ACHN (cell line): ENCODE measurements around the gene KNOP1.

Source experiments
- DNase-seq: peaks from one replicate; pipeline ENCODE4 v3.0.0-alpha.2; 2015
- in situ Hi-C: cut with HindIII; loops from 2 replicates; pipeline ENCODE4 v1.10.0; 2017; ENCODE audit warnings: low sequenced_read_pairs, low pct_ligation_motif_present, low pct_unique_long_range_greater_than_20kb

Gene KNOP1, protein sequence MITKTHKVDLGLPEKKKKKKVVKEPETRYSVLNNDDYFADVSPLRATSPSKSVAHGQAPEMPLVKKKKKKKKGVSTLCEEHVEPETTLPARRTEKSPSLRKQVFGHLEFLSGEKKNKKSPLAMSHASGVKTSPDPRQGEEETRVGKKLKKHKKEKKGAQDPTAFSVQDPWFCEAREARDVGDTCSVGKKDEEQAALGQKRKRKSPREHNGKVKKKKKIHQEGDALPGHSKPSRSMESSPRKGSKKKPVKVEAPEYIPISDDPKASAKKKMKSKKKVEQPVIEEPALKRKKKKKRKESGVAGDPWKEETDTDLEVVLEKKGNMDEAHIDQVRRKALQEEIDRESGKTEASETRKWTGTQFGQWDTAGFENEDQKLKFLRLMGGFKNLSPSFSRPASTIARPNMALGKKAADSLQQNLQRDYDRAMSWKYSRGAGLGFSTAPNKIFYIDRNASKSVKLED

DNA sequence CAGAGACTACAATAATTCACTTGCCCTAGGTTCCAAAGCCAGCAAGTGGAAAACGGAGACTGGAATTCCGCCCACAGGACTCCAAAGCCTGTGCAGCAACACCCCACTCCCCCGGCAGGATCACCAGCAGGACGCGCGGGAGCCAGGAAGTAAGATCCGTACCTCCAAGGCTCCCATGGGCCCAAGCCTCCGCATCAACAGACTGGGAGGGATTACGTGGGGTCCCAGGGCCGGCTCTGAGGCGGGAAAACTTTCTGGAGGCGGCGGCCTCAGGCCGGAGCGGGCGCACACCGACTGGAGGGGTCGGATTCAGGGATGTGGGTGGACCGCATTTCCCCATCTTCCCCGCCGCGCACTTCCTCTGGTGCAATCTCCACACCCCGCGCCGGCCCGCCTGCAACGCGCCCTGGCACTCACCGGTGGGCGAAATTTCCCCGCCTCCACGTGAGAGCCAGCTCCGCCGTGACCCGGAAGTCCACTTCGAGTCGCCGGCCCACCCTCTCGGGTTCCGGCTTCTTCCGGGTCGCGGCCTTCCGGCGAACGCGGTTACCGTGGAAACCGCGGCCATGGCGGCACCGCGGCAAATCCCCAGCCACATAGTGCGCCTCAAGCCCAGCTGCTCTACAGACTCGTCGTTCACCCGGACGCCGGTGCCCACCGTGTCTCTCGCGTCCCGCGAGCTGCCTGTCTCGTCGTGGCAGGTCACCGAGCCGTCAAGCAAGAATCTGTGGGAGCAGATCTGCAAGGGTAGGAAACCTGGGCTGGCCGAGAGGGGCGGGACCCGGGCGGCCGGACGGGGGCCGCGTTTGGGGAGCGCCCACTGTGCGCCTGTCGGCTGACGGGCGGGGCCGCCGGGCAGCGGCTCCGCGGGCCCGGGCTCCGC, at the start of gene KNOP1, which contains the start of gene IQCK:
Gene KNOP1, minus strand, starts transcription at position 487 of the 883 bp plus-strand sequence. CDS start 3,192 bp downstream, outside the sequence.
Gene IQCK, plus strand, starts transcription at position 531 of the 883 bp plus-strand sequence. Its CDS starts 36 bp downstream, at position 567.
- in situ Hi-C loops, result no loop called here
- peak; percentile 95 for DNase-seq

DNA sequence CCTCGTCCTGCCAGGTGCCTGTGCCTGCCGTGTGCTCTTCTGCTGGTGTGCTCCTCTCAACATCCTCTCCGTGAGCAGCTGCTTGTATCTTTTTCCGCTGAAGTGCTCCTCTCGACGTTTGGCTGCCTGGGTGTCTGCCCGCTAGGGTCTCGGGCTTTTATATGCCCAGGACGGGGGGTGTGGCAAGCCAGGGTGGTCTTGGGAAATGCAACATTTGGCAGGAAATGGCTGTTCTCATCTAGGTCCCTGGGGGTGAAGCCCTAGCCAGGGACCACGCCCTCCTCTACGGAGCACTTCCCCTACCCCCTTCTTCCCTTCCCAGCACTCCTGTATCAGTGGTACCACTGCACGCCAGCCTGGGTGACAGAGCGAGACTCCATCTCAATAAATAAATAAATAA, 49.5 kb upstream of the KNOP1 start:
- in situ Hi-C loops, result no loop called here
- DNase-seq, result no peak

DNA sequence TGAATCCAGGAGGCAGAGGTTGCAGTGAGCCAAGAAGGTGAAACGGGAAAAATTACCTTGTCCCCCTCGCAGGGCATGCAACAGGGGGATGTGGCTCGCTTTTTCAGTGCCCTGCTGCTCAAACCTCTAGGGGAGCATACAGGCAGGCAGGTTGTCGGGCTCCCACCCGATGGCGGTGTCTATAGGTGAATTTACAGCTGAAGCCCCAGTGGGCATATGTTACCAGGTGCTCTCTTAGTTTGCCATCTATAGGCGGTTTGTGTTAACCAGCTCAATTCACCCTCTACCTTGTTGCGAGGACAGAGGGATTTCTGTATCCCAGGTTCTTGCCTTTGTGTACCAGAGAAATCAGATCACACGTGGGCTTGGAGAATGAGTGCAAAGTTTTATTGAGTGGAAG, 49.0 kb upstream of the KNOP1 start:
- DNase-seq, result no peak
- in situ Hi-C loops, result no loop called here

DNA sequence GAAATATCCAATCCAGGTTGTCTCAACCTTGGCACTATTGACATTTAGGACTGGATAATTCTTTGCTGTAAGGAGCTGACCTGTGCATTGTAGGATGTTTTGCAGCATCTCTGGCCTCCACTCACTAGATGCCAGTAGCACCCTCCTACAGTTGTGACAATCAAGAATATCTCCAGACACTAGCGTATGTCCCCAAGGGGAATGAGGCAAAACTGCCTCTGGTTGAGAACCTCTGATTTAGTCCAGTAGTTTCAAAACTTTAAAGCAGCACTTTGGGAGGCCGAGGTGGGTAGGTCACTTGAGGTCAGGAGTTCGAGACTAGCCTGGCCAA, 48.5 kb upstream of the KNOP1 start:
- no peak for DNase-seq
- in situ Hi-C loops, result no loop called here

DNA sequence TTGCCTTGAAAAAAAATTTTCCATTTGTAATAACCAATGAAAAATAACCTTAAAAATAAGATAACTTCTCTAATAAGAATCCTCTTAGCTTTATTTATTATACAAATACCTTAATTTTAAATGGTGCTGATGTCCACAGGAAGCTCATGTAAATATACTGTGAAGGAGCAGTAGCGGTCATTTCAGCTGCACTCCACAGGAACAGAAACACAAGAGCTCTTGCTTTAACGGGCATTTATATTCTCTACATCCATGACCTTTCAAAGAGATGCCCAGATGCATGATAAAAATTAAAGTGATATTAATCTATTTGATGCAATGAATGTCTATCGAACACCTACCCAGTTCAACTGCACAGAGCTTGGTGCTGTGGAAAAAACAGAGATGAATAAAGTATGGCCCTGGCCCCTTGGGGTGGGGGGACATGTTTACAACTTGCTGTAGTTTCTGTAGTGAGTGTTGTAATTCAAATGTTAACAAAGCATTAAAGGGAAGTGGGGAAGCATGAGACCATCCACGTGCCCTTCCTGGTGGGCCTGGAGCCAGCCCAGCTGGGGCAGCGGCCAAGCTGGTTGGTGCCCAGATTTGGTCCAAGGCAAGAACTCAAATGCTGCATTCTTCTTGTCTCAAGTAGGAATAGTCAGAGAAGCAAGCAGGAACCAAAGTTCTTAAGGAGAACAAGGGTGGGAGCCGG, 48.0 kb upstream of the KNOP1 start:
- in situ Hi-C loops, result no loop called here
- no peak for DNase-seq

DNA sequence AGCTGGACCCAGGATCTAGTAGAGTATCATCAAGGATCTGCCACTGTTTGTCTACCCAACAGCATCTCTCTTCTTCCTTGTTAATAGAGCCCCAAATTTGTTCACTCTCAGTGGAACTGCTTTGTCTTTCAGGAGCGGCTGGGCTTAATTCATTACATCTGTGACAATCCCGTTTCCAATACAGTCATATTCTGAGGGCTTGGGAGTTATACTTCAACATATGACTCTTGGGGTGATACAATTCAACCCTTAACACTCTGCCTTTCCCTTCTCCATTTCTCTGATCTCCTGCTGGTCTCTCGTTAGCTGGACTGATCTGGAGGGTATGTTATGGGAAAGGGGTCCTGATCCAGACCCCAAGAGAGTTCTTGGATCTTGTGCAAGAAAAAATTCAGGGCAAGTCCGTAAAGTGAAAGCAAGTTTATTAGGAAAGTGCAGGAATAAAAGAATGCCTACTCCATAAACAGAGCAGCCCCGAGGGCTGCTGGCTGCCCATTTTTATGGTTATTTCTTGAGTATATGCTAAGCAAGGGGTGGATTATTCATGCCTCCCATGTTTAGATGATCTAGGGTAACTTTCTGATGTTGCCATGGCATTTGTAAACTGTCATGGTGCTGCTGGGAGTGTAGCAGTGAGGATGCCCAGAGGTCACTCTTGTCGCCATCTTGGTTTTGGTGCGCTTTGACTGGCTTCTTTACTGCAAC, 42.5 kb upstream of the KNOP1 start:
- in situ Hi-C loops, result no loop called here
- no peak for DNase-seq

DNA sequence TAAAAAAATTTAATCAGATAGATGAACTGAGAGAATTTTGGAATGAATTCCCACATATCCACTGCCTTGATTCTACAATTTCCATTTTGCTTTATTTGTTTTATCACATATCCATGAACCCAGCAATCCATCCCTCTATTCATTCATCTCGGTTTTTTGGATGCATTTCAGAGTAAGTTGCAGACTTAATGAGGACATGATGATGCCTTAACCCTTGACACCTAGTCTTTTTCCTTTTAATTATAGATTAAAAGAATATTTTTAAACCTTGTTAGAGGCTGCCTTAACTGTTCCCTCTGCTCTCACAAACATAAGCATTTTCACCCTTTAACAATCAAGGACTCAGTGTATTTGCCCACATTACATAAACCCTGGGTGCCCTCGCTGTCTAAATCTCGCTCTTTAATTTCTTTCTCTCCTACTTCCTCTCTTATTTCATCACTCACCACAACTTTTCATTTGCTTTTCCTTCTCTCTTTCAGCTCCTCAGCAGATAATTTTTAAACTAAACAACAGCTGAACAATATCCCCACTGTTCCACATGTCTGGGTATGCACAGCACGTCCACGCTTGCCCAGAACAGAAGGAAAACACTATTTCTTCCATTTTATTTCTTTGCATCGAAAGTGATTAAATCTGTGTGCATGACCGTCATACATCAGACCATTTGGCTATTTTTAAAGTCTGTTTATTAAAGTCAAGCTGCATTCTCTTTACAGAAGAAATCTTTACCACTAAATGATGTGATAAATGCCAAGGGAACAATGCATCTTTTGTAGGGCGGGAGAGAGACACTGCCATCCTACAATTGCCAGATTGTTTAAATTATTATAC, 40.0 kb upstream of the KNOP1 start:
- DNase-seq, result no peak

DNA sequence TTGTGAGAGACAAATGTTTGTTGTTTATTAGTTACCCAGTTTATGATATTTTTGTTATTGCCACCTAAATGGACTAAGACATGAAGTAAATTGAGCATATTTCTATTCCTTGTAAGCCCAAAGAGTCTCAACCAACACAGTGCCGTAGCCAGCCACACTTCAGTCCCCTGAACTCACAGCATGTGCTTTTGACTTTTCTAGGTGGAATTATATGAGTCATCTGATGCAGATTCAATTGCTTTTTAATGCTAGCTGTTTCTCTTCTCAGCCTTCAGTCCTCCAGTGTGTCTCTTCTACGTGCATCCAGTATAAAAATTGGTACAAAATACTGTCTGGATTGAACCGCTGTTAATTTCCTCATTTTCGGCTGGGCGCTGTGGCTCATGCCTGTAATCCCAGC, 39.0 kb upstream of the KNOP1 start:
- DNase-seq, result no peak
- in situ Hi-C loops, result no loop called here

More for the DNA sequence above, 40.0 kb upstream of the KNOP1 start:
- in situ Hi-C loops, result no loop called here

DNA sequence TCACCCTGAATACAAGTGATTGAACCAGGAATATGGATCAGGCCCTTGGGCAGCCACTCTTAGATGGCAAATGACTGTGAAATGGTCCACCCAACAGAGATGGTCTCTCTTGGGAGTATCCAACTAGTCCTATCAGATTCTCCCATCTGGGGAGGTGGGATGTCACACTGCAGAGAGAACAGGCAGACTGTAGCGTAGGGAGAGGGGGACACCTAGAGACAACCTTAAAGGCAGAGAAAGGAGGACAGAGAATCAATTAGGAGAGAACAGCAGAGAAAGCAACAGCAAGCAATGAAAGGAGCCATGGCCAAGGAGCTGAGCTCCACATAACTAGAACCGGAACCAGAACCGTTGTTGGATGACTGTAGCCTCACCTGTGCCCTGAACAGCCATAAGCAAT, 37.2 kb upstream of the KNOP1 start:
- no peak for DNase-seq
- in situ Hi-C loops, result no loop called here

DNA sequence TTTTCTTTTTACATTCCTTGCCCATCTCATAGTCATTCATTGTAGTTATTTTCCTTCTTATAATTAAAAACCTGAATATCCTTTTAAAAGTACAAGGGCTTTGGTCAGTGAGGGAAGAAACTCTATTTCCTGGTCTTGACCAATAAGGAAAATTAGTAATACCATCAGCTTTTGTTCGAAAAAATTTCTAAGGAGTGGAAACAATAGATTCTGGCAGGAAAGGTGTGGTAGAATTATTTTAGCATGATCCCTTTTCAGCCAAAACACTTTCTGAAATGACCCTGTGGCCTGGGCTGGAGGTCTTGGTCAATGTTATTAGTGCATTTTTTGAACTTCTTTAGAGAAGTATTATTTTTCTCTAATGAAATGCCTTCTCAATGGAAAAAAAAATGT, 36.6 kb upstream of the KNOP1 start:
- DNase-seq, result no peak
- in situ Hi-C loops, result no loop called here

DNA sequence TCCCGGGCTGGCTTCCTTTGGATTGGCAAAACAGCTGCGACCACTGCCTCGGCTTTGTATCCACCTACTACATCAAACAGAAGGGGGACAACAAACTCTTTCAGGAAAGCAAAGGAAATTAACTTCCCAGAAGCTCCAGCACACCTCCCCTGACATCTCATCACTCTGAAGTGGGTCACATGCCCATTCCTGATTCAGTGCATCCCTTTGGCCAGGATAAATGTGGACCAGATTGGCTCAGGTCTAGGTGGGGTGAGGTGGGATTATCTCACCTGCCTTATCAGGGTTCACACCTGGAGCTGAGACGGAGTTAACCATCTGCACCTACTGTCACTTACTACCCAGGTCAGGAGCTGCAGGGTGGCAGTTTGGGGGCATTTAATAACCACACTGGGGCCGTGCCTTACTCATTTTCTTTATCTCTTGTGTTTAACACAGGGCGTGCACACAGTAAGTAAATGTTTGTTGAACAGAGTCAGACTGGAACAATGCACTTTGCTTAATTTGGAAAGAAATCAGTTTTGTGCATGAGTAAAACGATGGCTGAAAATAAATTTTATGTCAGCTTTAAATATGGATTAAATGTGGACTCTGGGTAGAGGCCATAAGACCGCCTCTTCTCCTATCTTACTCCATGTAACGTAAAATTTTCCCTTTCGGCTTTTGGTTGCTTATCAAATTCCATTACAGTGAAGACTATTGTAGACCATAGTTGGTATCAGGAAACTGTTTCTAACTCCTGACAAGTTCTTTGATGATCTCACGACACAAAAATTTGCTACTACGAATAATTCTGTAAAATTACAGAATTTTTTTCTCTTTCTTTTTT, 36.0 kb upstream of the KNOP1 start:
- DNase-seq, result no peak

DNA sequence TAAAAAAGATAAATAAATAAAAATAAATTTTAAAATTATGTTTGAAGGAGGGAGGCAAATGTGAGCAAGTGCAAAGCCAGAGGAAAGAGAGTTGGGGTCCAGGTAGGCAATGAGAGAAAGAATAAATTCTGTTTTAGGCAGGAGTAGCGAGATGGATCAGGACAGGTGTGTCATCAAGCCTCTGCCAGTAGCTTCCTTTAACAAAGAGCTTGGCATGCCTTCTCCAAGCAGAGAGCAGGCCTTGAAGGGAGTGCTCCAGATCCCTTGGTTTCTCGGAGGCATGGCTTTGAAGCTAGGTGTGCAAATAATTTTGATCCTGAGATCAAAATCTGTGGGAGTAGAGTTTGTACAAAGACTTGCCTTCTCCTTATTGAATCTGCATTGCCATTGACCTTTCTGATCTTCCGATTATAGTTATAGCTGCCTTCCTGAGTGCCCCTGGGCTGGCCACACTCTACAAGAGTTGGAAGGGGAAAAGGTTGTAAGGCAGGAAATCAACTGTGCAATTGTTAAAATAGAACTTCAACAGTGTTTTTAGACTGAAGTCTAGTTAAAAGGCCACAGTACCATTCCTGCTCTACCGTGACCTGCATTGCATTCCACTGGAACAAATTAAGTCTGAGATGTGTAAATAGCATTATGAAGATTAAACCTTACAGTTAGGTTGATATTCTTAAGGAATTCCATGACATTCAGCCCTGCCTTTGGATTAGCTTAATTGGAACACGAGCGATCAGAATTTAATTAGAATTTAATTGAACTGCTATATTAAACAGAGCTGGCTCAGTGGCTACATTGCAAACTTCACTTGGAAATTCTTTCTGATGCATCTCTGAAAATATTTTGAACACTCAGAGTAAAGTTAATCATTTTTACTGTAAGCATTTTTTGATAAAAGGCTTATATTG, 33.7 kb upstream of the KNOP1 start:
- in situ Hi-C loops, result no loop called here
- no peak for DNase-seq

More for the DNA sequence above, 36.0 kb upstream of the KNOP1 start:
- in situ Hi-C loops, result no loop called here

DNA sequence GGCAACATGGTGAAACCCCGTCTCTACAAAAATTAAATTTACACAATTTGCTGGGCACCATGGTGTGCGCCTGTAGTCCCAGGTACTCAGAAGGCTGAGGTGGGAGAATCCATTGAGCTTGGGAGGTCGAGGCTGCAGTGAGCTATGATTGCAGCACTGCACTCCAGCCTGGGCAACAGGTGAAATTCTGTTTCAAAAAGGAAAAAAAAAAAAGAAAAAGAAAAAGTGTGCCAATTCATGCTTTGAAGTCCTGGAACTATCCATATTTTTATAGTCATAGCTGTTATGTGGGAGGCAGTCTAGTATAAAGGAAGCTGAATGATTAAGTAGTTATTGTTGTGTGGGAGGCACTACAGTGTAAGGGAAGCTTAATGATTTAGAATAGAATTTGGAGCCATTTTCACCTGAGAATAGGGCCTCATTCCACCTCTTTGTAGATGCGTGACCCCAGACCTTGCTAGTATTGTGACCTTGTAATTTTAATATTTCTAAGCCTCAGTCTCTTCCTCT, 31.6 kb upstream of the KNOP1 start:
- DNase-seq, result no peak
- in situ Hi-C loops, result no loop called here

DNA sequence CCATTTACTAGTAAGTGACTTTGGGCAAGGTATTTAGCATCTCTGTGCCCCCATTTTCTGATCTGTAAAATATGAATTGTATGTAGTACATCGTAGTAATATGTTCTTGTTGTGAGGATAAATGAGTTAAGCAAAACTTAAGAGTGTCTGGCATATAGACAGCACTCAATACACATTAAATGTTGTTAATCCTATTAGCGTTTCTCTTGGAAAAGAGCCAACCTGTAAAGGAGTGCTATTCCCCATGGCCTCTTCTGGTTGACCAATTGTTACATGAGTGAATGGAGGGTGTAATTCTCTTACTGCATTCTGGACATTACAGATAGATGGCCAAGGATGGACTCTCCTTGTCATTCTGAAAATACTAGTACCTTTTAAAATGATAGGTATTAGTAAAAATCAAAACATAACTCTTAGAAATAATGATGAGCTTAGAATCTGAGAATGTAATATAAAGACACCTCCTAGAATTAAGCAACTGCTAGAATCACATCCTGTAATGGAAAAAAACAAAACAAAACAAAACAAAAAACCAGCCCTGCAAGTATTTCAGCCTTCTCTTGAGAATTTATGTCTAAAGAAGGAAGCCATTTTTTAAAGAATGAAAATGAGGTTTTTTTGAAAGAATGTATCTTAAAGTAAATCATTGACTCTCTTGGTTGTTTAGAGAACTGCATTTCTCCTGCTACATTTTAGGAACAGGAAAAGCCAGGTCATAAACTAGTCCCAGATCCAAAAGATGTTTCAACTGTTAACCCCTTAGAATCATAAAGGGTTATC, 30.6 kb upstream of the KNOP1 start:
- DNase-seq, result no peak
- in situ Hi-C loops, result no loop called here

DNA sequence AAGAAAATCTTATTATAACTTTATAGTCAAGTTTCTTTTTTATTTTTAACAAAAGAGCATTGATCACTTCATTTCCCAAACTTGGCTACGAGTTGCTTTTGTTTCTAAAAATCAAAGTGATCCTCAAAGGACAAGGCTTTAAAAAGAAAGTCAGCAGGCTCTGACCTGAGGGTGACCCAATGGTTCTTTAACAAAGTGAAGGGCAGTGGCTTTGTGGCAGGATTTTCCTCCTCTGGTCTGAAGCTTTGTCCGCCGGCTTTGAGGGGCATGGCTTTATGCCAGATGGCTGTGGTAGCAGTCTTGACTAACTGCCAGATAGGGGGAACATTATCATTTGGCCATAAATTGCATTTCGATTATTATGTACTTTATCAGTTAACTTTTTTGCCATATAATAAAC, 28.5 kb upstream of the KNOP1 start:
- in situ Hi-C loops, result no loop called here
- no peak for DNase-seq
